DND-41 (cell line): ENCODE measurements around the gene ALDH8A1.

ENCODE experiments used
- ATAC-seq: fragments of 200-7000 bp; cut with Tn5 transposase; 3 replicates; pipeline ENCODE4 v1.9.1; 2021; ENCODE audit warnings: low read depth; ENCODE audit not compliant: insufficient read depth
- DNase-seq: peaks from one replicate; pipeline ENCODE4 v3.0.0-alpha.2; 2020
- H2AFZ ChIP-seq: 2 replicates; pipeline ENCODE4 v1.6.0; 2012; ENCODE audit warnings: low read depth, low read length
- H3K27ac ChIP-seq: 2 replicates; pipeline ENCODE4 v1.5.1; 2012; ENCODE audit warnings: low read length, inconsistent platforms
- H3K27me3 ChIP-seq: fragments of 200-600 bp; sonication (generic); 2 replicates; pipeline ENCODE4 v1.6.0; 2012; ENCODE audit warnings: low read length, mild to moderate bottlenecking, inconsistent platforms; ENCODE audit not compliant: insufficient read depth, poor library complexity
- H3K36me3 ChIP-seq: 2 replicates; pipeline ENCODE4 v1.5.1; 2012; ENCODE audit warnings: low read length, inconsistent platforms; ENCODE audit not compliant: insufficient read depth
- H3K4me1 ChIP-seq: 2 replicates; pipeline ENCODE4 v1.5.1; 2012; ENCODE audit warnings: mild to moderate bottlenecking, low read length; ENCODE audit not compliant: insufficient read depth
- H3K4me2 ChIP-seq: 2 replicates; pipeline ENCODE4 v1.6.0; 2012; ENCODE audit warnings: mild to moderate bottlenecking, moderate library complexity, low read length, inconsistent platforms; ENCODE audit not compliant: insufficient read depth
- H3K4me3 ChIP-seq, 2 experiments: fragments of 200-600 bp in 1 of 2; shearing (Covaris generic) in 1 of 2; 2 replicates each; pipeline ENCODE4 v1.5.1; 2012 to 2016; ENCODE audit warnings: inconsistent platforms in 2 of 2, low read length in 2 of 2, mild to moderate bottlenecking in 2 of 2, low read depth in 1 of 2, moderate library complexity in 1 of 2
- H3K79me2 ChIP-seq: 2 replicates; pipeline ENCODE4 v1.6.0; 2012; ENCODE audit warnings: low read length, inconsistent platforms; ENCODE audit not compliant: insufficient read depth
- H3K9ac ChIP-seq: 2 replicates; pipeline ENCODE4 v1.6.0; 2012; ENCODE audit warnings: low read depth, mild to moderate bottlenecking, inconsistent platforms, low read length, moderate library complexity
- H3K9me3 ChIP-seq: 2 replicates; pipeline ENCODE4 v1.5.1; 2012; ENCODE audit warnings: low read length, moderate library complexity, mild to moderate bottlenecking, inconsistent platforms; ENCODE audit not compliant: insufficient read depth, severe bottlenecking
- H4K20me1 ChIP-seq: 2 replicates; pipeline ENCODE4 v1.6.0; 2012; ENCODE audit warnings: low read length; ENCODE audit not compliant: insufficient read depth
- EZH2 ChIP-seq: IDR thresholded peaks from 3 replicates; pipeline ENCODE4 v1.6.1; 2012; ENCODE audit warnings: borderline replicate concordance, low read depth, mild to moderate bottlenecking, moderate library complexity, low read length, inconsistent platforms; ENCODE audit not compliant: severe bottlenecking
- TF ChIP-seq, protein P1 (sequence below): IDR thresholded peaks from 2 replicates; pipeline ENCODE4 v1.5.1; 2012; ENCODE audit warnings: borderline replicate concordance, low read length, moderate library complexity, mild to moderate bottlenecking; ENCODE audit not compliant: poor library complexity, severe bottlenecking; ENCODE audit errors: extremely low read depth

Gene ALDH8A1

GRCh38 chr6:134936931-134937330 is 13.0 kb downstream of the ALDH8A1 start:
- ATAC-seq (no peak), DNase-seq (no peak)
- Histone ChIP-seq H3K27me3 (no peaks in the 10 kb centered on the region), H4K20me1 (no peaks in the 10 kb centered on the region), H3K79me2 (no peaks in the 10 kb centered on the region), H3K4me2 (no peak overlapping the region), H3K9me3 (no peaks in the 10 kb centered on the region), H3K4me1 (no peaks in the 10 kb centered on the region), H3K9ac (no peak overlapping the region), H3K4me3 (no peak overlapping the region), H2AFZ (no peak overlapping the region), H3K27ac (no peak overlapping the region), H3K36me3 (no peaks in the 10 kb centered on the region)
- TF ChIP-seq, protein P1, sequence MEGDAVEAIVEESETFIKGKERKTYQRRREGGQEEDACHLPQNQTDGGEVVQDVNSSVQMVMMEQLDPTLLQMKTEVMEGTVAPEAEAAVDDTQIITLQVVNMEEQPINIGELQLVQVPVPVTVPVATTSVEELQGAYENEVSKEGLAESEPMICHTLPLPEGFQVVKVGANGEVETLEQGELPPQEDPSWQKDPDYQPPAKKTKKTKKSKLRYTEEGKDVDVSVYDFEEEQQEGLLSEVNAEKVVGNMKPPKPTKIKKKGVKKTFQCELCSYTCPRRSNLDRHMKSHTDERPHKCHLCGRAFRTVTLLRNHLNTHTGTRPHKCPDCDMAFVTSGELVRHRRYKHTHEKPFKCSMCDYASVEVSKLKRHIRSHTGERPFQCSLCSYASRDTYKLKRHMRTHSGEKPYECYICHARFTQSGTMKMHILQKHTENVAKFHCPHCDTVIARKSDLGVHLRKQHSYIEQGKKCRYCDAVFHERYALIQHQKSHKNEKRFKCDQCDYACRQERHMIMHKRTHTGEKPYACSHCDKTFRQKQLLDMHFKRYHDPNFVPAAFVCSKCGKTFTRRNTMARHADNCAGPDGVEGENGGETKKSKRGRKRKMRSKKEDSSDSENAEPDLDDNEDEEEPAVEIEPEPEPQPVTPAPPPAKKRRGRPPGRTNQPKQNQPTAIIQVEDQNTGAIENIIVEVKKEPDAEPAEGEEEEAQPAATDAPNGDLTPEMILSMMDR, result no peak
- no peak for TF ChIP-seq EZH2

- H3K27ac ChIP-seq, result no peak overlapping the region
- H4K20me1 ChIP-seq, result no peaks in the 10 kb centered on the region
- TF ChIP-seq EZH2, result no peak
- H3K9ac ChIP-seq, result no peak overlapping the region
- no peak for ATAC-seq
- no peak overlapping the region for H3K4me2 ChIP-seq
- H2AFZ ChIP-seq, result no peak overlapping the region
- no peak for DNase-seq
- H3K79me2 ChIP-seq, result no peaks in the 10 kb centered on the region
- no peak overlapping the region for H3K4me3 ChIP-seq
- no peaks in the 10 kb centered on the region for H3K27me3 ChIP-seq
- no peaks in the 10 kb centered on the region for H3K36me3 ChIP-seq
- H3K9me3 ChIP-seq, result no peaks in the 10 kb centered on the region
- no peaks in the 10 kb centered on the region for H3K4me1 ChIP-seq
Measured at GRCh38 chr6:134936476-134936875, 13.4 kb downstream of the ALDH8A1 start.

DNA sequence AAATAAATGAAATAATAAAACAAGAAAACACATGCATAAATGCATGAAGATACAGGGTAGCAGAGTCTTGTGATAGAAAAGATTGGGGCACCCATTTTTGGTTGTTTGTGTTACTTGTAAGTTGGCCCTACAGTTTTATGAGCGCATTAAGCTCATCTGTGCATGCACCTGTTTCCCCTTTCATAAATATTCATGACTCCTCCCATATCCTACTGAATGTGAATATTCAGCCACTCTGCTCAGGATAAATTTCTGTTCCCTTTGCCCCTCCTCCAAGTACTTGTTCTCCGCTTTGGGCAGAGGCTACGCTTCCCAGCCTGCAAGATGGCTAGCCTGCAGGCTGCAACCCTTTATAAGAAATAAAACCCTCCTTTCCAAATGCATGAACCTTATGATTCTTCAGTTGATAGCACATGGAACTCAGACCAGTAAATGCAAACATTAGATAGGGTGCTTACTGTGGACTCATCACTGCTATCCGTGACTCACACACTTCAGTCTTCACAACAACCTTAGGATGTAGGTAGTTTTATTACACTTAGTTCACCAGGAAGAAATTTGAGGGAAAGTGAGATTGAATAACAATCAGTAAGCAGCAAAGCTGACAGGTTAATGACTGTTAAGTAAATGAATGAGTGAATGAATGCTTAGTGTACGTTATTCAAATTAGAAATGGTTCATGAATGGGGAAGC is 15.0 kb downstream of the ALDH8A1 start:
- DNase-seq (no peak), ATAC-seq (no peak)
- no peak overlapping the region for H3K4me2 ChIP-seq
- H3K9ac ChIP-seq, result no peak overlapping the region
- H3K27me3 ChIP-seq, result no peaks in the 10 kb centered on the region
- no peak overlapping the region for H3K4me3 ChIP-seq
- no peaks in the 10 kb centered on the region for H3K36me3 ChIP-seq
- H3K4me1 ChIP-seq, result no peaks in the 10 kb centered on the region
- no peak overlapping the region for H3K27ac ChIP-seq
- no peaks in the 10 kb centered on the region for H3K79me2 ChIP-seq
- no peaks in the 10 kb centered on the region for H4K20me1 ChIP-seq
- H2AFZ ChIP-seq, result no peak overlapping the region
- no peaks in the 10 kb centered on the region for H3K9me3 ChIP-seq
- TF ChIP-seq, protein P1, result no peak

- no peak for ATAC-seq
- no peaks in the 10 kb centered on the region for H3K36me3 ChIP-seq
- no peak for TF ChIP-seq EZH2
- TF ChIP-seq, protein P1, result no peak
Measured at GRCh38 chr6:134932535-134933470, 17.1 kb downstream of the ALDH8A1 start.

More at GRCh38 chr6:134932535-134933470, 17.1 kb downstream of the ALDH8A1 start:
- no peak for DNase-seq
- no peaks in the 10 kb centered on the region for H3K79me2 ChIP-seq
- no peak overlapping the region for H3K4me2 ChIP-seq
- no peak overlapping the region for H3K27ac ChIP-seq
- H3K4me3 ChIP-seq, result no peak overlapping the region
- no peaks in the 10 kb centered on the region for H3K4me1 ChIP-seq
- no peaks in the 10 kb centered on the region for H3K27me3 ChIP-seq
- H2AFZ ChIP-seq, result no peak overlapping the region
- no peak overlapping the region for H3K9ac ChIP-seq
- H4K20me1 ChIP-seq, result no peaks in the 10 kb centered on the region
- H3K9me3 ChIP-seq, result no peaks in the 10 kb centered on the region
